Measurements from ENCODE around the gene DTX1.

DTX1 gene

DNA sequence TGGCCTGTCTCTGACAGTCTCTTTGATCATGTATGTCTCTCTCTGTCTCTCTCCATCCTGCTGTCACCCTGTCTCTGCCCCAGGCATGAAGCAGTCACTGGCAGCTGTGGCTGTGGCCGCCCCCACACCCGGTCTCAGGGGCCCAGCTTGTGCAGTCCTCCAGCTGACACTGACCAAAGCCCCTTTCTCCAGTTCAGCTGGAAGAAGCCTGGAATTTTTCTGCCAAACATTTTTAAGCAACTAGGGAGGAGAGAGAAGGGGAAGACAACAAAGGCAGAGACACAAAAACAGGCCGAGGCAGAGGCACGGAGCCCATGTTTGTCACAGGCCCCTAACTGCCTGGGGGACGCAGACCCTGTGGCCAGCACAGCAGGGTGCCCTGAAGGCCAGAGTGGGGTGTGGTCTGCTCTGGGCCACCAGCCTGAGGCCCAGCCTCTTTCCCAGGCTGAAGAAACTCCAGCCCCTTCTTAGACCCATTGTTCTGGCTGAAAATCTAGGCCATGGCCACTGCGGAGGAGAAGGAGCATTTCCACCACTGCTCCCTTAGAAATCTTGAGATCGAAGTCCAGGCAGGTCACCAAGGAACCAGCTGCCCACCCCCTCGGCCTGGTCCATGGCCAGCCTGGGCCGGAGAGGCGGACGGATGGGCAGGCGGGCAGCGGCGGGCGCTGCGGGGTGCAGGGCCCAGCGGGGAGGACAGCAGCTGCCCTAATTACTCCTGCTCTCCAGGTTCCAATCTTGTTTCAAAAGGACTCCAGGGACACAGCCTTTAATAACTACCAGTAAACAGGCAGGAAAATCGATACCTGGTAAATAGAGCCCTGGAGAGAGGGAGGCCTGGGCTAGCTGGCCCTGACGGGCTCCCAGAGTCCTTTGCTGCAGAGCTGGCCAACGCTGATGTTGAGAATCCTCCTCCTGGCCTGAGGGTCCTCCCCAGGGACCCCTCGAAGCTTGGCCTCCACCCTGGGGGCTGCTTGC, 14.9 kb downstream of the DTX1 start:
- DNase-seq: no peak

DNA sequence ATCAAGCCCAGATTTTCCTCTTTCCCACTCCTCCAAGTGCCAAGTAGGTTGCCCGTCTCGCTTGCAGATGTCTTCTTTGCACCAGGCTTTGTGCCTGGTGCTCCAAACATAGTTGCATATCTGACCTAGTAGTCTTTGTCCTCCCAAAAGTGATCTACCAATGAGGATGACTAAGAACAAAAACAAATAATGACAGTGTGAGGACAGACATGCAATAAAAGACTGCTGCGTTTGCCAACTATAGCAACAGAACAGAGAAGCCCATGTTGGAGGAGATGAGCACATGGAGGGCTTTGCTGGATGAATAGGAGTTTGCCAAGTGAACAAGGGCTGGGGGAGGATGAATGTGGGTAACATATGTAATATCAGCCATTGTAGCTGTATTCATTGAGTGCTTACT, 15.6 kb downstream of the DTX1 start:
- no peak for DNase-seq

DNA sequence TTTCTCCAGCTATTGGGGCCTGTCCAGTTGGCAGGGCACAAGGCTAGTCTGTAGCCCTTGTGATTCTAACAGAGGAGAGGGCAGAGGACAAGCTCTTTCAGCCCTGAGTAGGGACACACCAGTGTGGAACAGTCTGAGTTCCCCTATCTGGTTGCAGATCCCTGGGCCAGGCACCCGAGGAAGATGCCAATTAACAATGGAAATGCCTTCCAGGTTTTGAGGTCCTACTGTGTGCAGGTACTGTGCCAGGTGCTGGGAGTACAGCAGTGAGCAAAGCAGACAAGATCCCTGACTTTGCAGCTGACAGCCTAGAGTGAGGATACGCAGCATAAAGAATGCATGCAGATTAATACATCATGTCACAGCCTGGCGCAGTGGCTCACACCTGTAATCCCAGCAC, 17.1 kb downstream of the DTX1 start:
- DNase-seq: no peak

DNA sequence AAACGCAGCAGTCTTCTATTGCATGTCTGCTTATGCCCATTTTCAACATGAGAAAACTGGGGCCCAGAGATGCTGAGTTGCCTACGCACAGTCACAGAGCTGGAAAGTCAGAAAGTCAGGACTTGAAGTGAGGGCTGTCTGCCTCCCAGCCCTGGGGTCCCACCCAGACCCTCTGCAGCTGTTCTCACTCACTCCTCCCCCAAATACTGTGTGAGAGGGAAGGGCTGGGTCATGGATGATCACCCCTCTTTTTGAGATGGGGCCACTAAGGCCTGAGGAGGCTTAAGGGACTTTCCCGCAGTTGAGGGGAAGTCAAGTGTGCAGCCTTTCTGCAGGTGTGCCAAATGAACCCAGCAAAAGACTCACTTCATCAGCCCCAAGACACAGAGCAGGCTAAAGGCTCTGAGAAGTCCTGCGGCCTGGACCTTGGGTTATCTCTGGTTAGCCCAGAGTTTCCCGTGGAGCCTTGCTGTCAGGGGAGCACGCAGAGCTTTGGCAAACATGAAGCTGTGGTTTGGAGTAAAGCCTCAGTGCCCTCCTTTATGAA, 18.7 kb downstream of the DTX1 start:
- DNase-seq: no peak

DNA sequence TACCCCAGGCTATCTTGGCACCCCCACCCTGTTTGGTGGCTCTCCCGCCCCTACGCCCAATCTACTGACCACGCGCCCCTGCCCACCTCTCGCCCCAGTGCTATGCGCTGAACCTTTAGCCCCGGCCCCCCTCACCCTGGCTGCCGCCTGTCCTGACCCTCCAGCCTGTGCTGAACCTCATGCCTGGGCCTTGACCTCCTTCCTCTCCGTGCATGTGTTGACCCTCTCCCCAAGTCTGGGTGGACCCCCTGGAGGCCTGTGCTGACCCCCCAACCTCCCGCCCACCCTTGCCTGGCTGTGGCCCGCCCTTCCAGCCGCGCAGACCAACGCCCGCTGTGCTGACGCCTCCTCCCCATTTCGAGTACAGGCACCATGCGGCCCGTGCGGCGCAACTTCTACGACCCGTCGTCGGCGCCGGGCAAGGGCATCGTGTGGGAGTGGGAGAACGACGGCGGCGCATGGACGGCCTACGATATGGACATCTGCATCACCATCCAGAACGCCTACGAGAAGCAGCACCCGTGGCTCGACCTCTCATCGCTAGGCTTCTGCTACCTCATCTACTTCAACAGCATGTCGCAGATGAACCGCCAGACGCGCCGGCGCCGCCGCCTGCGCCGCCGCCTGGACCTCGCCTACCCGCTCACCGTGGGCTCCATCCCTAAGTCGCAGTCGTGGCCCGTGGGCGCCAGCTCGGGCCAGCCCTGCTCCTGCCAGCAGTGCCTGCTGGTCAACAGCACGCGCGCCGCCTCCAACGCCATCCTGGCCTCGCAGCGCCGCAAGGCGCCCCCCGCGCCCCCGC, 20.7 kb downstream of the DTX1 start:
- DNase-seq: no peak

DNA sequence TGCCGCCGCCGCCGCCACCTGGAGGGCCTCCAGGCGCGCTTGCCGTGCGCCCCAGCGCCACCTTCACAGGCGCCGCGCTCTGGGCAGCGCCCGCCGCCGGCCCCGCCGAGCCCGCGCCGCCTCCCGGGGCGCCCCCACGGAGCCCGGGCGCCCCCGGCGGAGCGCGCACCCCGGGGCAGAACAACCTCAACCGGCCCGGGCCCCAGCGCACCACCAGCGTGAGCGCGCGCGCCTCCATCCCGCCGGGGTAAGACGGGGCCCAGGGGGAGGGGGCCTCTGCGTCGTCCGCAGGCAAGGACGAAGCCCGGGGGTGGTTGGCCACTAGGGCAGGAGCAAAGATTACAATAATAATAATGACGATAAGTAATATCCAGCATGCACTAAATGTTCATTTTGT, 21.3 kb downstream of the DTX1 start:
- DNase-seq: no peak

DNA sequence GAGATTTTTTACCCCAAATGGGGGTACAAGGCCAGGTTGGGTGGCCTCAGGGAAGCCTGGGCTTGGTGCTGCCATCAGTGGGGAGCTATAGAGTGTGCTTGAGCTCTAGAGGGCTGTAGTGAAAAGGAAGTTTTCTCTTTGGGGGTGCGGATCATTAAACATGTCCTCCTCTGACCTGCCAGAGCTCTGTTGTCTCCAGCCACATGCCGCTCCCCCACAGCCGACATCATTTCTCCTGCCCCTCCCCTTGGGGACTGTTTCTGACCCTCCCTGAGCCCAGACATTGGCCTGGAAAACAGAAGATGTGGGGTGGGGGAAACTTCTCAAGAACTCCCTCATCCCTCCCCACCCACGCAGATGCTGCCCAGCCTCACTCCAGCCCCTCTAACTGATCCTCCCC, 25.3 kb downstream of the DTX1 start:
- DNase-seq: no peak

DNA sequence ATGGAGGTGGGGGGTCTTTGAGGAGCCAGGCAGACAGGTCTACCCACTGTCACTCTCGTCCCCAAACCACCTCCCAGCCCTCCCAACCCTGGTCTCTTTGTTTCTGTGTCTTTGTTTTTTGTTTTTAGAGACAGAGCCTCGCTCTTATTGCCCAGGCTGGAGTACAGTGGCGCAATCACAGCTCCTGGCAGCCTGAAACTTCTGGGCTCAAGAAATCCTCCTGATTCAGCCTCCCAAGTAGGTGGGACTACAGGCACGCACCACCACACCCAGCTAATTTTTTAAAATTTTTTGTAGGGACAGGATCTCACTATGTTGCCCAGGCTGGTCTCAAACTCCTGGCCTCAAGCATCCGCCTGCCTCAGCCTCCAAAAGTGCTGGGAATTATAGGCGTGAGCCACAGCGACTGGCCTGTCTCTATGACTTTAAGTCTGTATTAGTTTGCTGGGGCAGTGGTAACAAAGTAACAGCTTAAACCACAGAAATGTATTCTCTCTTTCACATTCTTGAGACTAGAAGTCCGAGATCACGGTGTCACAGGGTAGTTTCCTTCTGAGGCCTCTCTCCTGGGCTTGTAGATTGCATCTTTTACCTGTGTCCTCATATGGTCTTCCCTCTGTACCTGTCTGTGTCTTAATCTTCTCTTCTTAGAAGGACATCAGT, 26.1 kb downstream of the DTX1 start:
- no peak for DNase-seq

DNA sequence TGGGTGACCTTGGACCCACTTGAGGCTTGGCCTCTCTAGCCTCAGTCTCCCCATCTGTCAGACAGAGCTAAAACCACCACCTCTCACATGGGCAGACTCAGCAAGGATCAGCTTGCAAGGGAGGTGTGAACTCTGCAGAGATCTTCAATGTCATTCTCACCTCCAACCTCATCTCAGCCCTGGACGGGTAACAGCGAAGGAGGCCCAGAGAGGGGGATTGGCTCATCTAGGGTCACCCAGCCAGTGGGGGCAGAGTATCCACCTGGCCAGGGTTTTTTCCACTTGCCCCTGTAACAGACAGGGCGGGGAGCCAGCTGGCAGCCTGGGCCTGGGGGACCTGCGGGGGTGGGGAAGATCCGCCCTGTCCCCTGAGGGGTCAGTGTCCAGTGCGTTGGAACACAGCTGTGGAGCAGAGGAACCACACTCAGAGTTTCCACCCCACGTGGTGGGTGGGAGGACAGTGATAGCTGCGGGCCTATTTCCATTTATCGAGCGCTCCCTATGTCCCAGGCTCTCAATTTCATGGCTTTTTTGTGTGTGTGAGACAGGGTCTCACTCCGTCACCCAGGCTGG, 27.4 kb downstream of the DTX1 start:
- DNase-seq: no peak

DNA sequence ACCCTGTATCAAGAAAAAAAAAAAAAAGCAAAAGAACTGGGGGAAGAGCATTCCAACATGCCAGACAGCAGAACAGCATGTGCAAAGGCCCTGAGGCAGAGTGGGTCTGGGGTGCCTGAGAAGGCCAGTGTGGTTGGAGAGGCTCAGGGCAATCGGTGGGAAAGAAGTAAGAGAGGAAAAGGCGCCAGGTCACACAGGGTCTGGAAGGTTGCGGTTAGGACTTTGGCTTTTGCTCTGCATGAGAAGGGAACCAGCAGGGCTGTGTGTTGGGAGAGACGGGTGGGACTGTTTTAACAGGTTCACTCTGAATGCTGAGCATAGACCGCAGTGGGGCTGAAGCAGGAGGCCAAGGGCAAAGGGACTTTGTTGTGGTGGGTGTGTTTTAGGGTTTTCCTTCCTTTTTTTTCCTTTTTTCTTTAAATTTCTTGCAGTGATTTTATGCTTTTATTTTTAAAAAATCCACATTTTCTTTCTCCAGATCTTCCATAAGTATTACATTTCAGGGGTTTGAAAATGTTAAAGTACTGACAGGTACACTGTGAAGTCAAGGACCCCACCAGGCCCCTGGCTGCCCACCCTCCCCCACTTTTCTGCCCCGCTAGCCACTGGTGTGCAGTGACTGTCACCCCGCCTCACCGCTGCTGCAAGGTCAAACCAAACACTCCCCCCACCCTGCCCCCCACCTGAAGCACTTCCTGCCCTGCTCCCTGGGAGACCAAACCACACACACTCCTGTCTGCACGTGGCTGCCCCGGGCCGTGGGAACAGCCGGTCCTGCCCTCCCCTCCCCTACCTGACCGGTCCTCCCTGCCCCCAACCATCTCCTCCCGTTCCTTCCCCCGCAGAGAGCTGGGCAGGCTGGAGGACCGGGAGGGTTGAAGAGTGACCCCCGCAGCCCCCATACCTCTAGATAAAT, 30.0 kb downstream of the DTX1 start:
- no peak for DNase-seq

DNA sequence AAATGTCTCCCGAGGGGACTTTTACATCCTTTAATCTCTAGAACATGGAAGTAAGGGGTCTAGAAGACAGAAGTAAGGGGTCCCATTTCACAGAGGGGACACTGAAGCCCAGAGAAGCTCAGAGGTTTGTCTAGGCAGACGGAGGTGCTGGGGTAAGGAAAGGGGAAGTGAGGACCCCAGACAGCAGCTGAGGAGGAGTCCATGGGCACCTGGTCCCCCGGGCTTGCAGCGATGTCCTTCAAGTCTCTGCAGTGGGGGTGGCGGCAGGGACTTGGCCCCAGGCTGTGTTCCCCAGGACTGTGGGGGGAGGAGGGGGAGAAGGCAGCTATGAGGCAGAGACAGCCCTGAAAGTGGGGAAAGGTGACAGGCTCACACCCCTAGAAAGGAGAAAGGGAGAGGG, 30.7 kb downstream of the DTX1 start:
- no peak for DNase-seq

DNA sequence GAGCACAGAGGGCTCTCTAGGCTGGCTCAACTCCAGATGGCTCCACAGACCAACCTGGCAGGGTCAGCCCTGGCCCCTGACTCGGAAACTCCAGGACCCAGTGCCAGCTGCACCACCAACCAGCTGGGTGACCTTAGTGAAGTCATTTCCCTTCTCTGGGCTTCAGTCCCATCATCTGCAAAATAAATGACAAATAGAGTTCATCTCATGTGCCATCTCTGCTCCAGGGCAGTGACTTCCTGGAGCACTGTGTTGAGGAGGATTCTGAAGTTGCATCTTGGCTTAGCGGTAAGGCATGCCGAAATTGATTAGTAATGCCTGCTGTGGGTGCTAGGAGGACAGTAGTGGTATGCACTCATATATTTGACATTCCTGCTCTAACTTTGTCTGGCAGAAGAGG, 31.5 kb downstream of the DTX1 start:
- DNase-seq: no peak

DNA sequence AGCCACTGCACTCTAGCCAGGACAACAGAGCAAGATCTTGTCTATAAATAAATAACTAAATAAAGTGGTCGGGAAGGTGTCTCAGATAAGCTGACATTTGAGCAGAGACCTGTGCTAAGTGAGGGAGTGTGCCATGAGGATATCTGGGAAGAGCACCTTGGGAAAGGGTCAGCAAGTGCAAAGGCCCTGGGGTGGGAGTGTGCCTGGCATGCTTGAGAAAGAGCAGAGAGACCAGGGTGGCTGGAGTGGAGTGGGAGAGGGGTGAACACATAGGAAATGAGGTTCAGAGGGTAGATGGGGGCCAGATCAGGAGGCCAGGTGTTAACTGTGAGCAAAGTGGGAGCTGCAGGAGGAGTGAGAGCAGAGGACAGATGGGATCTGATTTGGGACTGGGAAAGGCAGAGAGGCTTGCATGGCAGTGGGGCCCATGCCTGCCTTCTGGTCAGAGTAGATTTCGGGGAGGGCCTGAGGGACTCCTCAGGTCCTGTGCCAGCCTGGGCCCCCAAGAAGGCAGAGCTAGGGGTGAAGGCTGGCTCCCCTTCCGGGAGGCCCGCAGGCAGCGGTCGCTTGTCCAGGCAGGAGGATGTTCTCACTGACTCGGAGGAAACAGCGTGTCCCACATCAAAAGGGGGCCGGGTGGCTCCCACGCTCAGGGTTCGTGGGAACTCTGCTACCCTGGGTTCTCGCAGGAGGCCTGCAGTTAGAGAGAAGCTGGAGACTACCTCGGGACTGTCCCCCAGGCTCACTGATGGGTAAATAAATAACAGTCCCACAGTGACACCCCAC, 32.6 kb downstream of the DTX1 start:
- no peak for DNase-seq

DNA sequence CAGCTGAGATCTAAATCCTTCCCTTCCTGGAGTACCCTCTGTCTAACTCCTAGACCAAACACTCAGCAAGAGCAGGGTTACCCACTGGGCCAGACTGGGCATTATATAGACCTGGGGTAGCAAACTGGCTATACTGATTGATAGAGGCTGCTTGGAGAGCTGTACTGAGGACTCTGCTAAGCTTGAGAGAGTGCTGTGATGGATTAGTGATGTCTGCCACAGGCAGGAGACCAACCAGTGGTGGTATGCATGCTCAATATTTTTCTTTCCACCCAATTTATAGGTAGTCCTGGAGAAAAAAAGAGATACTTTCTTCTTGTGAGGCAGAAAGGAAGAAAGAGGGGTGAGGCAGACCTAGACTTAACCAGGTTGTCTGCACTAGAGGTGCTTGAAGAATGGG, 33.3 kb downstream of the DTX1 start:
- DNase-seq: no peak

DNA sequence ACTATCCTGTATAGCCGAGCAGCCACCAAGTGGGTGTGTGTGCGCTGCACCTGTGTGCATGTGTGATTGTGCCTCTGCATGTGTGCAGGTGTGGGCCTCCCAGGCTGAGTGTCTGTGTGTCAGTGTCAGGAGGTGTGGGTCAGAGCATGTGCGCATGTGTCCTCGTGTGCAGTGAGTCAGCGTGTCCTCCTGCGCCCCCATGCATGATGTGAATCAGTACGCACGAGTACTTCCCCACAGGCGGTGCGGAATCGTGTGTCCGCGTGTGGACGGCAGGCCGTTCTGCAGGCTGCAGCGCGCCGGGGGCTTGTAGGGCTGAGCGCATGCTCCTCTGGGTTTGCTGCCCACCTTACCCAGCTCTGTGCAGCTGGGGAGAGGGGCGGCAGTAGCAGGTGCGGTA, 34.2 kb downstream of the DTX1 start:
- no peak for DNase-seq

DNA sequence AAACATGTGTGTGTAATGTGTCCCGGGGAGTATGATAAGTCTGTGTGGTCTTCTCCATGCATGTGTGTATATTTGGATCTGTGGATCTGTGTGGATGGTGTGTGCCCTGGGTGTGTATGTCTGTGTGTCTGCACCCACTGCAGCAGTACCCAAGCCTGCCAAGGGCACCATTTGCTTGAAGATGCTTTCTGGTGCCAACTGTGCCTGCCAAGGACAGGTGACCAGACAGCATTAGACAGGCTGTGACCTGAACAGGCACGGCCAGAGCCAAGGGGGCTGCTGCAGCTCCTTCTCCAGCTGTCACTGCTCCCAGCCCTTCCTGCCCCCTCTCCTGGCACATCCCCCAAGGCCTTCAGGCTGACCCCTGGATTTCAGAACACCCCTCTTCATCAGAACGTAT, 35.0 kb downstream of the DTX1 start:
- no peak for DNase-seq

DNA sequence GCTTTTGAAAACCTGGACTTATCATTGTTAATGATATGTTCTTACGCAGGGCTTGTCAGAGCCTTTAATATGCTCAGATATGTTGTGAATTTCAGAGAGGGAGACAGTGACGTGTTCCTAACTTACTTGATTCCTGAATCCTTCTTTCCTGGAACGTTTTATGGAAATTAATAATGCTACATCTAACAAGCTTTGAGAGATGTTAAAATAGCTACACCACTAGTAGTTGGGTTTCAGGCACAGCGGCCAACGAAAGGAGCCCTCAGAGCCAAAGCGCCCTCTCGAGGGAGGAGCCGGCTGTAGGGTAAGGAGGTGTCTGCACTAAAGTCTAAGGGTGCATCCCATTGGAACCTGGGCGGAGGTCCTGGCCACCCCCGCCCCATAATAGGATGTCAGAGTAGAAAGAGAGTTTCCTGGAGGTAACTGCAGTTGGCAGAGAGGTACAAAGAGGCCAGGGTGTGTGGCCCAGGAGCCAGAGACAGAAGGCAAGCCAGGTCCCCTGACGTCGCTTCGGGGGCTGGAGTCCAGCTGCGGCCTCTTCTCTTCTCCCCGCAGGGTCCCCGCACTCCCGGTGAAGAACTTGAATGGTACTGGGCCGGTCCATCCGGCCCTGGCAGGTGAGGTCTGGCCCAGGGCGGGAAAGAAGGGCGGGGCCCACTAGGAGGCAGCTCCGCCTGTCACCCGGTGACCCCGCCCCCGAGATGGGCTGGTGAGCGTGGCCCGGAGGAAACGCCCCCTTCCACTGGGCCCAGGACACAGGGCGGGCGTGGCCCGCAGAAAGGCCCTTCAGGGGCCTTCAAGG, 36.3 kb downstream of the DTX1 start:
- DNase-seq: no peak

DNA sequence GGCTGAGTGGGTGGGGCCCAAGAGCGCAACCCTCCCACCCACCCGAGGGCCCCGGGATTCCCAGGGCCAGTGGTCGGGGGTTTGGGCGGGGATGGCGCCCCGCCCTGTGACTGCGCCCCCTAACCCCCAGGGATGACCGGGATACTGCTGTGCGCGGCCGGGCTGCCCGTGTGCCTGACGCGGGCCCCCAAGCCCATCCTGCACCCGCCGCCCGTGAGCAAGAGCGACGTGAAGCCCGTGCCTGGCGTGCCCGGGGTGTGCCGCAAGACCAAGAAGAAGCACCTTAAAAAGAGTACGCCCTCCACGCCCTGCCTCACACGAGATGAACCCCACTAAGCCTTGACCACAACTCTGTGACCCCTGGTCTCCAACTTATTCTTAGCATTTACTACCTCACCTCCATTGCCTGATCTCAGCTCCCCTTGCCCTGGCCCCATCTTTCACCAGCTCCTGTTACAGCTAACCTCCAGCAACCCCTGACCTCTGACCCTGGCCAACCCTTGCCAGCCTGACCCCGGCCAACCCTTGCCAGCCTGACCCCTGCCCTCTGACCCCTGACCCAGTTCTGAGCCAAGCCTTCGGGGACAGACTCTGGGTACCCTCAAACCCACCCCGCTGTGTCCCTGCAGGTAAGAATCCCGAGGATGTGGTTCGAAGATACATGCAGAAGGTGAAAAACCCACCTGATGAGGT, 37.0 kb downstream of the DTX1 start:
- DNase-seq: no peak

DNA sequence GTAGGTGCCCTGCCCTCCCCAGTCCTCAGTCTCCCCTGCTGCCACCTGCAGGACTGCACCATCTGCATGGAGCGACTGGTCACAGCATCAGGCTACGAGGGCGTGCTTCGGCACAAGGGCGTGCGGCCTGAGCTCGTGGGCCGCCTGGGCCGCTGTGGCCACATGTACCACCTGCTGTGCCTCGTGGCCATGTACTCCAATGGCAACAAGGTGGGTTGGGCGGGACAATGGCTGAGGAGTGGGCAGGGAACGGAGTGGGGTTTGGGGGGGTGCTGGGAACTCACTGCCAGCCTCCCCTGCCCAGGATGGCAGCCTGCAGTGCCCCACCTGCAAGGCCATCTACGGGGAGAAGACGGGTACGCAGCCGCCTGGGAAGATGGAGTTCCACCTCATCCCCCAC, 38.2 kb downstream of the DTX1 start:
- DNase-seq: no peak
